IMR-90 (cell line): ENCODE data around the gene KCNK3.

ENCODE experiments used
- BHLHE40 ChIP-seq: fragments of 150-350 bp; IDR thresholded peaks from 2 replicates; pipeline ENCODE4 v1.6.1; 2016; ENCODE audit warnings: mild to moderate bottlenecking, low read depth, low read length
- CEBPB ChIP-seq: IDR thresholded peaks from 2 replicates; pipeline ENCODE4 v1.6.1; 2012; ENCODE audit warnings: low read depth, low read length, improper control_type of control experiment
- FOS ChIP-seq: fragments of 150-350 bp; IDR thresholded peaks from 2 replicates; pipeline ENCODE4 v1.6.1; 2016; ENCODE audit warnings: low read depth, low read length
- MAZ ChIP-seq: IDR thresholded peaks from 2 replicates; pipeline ENCODE4 v1.6.1; 2012; ENCODE audit warnings: low read depth, mild to moderate bottlenecking, low read length, improper control_type of control experiment, moderate library complexity, borderline replicate concordance
- MXI1 ChIP-seq: IDR thresholded peaks from 2 replicates; pipeline ENCODE4 v1.6.1; 2012; ENCODE audit warnings: low read depth, mild to moderate bottlenecking, low read length, moderate library complexity, borderline replicate concordance
- NFE2L2 ChIP-seq: fragments of 150-350 bp; IDR thresholded peaks from 2 replicates; pipeline ENCODE4 v1.6.1; 2016; ENCODE audit warnings: low read depth, mild to moderate bottlenecking, low read length
- POLR2A ChIP-seq: IDR thresholded peaks from 2 replicates; pipeline ENCODE4 v1.6.1; 2012; ENCODE audit warnings: mild to moderate bottlenecking, low read depth, low read length
- RAD21 ChIP-seq: IDR thresholded peaks from 2 replicates; pipeline ENCODE4 v1.6.1; 2012; ENCODE audit warnings: low read length, improper control_type of control experiment
- RCOR1 ChIP-seq: IDR thresholded peaks from 2 replicates; pipeline ENCODE4 v1.6.1; 2012; ENCODE audit warnings: mild to moderate bottlenecking, low read length, improper control_type of control experiment; ENCODE audit not compliant: insufficient replicate concordance
- SMC3 ChIP-seq: fragments of 150-350 bp; IDR thresholded peaks from 2 replicates; pipeline ENCODE4 v1.6.1; 2016; ENCODE audit warnings: low read depth, mild to moderate bottlenecking, antibody characterized with exemption, low read length, moderate library complexity
- USF2 ChIP-seq: fragments of 150-350 bp; IDR thresholded peaks from 2 replicates; pipeline ENCODE4 v1.6.1; 2017; ENCODE audit warnings: mild to moderate bottlenecking, antibody characterized with exemption, low read length, low read depth
- TF ChIP-seq, protein P1 (sequence below): conservative IDR thresholded peaks from 2 replicates; pipeline ENCODE4 v1.5.1; 2012; ENCODE audit warnings: mild to moderate bottlenecking, low read depth, low read length, improper control_type of control experiment

- TF ChIP-seq POLR2A (no peak), NFE2L2 (no peak), FOS (no peak), USF2 (no peak), BHLHE40 (no peak), MAZ (no peak), RCOR1 (no peak), SMC3 (no peak), CEBPB (no peak), RAD21 (no peak), MXI1 (no peak)
- TF ChIP-seq, protein P1, sequence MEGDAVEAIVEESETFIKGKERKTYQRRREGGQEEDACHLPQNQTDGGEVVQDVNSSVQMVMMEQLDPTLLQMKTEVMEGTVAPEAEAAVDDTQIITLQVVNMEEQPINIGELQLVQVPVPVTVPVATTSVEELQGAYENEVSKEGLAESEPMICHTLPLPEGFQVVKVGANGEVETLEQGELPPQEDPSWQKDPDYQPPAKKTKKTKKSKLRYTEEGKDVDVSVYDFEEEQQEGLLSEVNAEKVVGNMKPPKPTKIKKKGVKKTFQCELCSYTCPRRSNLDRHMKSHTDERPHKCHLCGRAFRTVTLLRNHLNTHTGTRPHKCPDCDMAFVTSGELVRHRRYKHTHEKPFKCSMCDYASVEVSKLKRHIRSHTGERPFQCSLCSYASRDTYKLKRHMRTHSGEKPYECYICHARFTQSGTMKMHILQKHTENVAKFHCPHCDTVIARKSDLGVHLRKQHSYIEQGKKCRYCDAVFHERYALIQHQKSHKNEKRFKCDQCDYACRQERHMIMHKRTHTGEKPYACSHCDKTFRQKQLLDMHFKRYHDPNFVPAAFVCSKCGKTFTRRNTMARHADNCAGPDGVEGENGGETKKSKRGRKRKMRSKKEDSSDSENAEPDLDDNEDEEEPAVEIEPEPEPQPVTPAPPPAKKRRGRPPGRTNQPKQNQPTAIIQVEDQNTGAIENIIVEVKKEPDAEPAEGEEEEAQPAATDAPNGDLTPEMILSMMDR: no peak
Observed at GRCh38 chr2:26709323-26710110, 17.0 kb downstream of the KCNK3 start.
